ENCODE results near the gene CLIP3.

GRCh38 chr19:36014012-36014924 is 18.4 kb downstream of the CLIP3 start, which contains the start of gene ALKBH6:
- TF ChIP-seq CTCF (IDR thresholded peaks at IDR 0.05; ENCODE audit: low read length) (no peak), EZH2phosphoT487 (IDR thresholded peaks at IDR 0.05; ENCODE audit: low read length) (no peak)
